Tibial nerve (tissue), 4 donors: Measurements from ENCODE around the gene ST6GALNAC5. TPM values are rescaled to one million over a fixed set of nuclear protein-coding genes. Genes with fewer than 3 reads are reported as not detected.

Source experiments
- DNase-seq, 2 donors: peaks; one replicate each; pipeline ENCODE4 v3.0.0-alpha.2; 2019; ENCODE audit warnings: low spot score in 2 of 2
- H3K27ac ChIP-seq, 4 donors: fragments of 200-600 bp; sonication (generic) in 3 of 4; one replicate each; pipeline ENCODE4 v1.5.1; 2017 to 2019; ENCODE audit warnings: mild to moderate bottlenecking in 1 of 4
- H3K27me3 ChIP-seq, 2 donors: fragments of 200-600 bp; sonication (generic) in 1 of 2; one replicate each; pipeline versions ENCODE4 v1.5.1 to v1.6.0; 2017 to 2019
- H3K36me3 ChIP-seq, 3 donors: fragments of 200-600 bp; sonication (generic); one replicate each; pipeline ENCODE4 v1.5.1; 2018 to 2019
- H3K4me1 ChIP-seq, 4 donors: fragments of 200-600 bp; sonication (generic) in 3 of 4; one replicate each; pipeline ENCODE4 v1.5.1; 2017 to 2019
- H3K4me3 ChIP-seq, 4 donors: fragments of 200-600 bp; sonication (generic) in 3 of 4; one replicate each; pipeline ENCODE4 v1.5.1; 2017 to 2019; ENCODE audit warnings: mild to moderate bottlenecking in 1 of 4, moderate library complexity in 1 of 4
- H3K9me3 ChIP-seq, 4 donors: fragments of 200-600 bp; sonication (generic) in 3 of 4; one replicate each; pipeline ENCODE4 v1.5.1; 2017 to 2019
- EP300 ChIP-seq, 2 donors: sonication (generic); formaldehyde crosslinking; IDR thresholded peaks; one replicate each; pipeline ENCODE4 v1.6.1; 2017; ENCODE audit warnings: antibody characterized with exemption in 2 of 2, mild to moderate bottlenecking in 1 of 2
- POLR2A ChIP-seq, 2 donors: fragments of 450-650 bp; IDR thresholded peaks; one replicate each; pipeline ENCODE4 v1.6.1; 2017; ENCODE audit warnings: antibody characterized with exemption in 2 of 2, mild to moderate bottlenecking in 2 of 2, moderate library complexity in 2 of 2
- WGBS, 2 donors: methylation state at CpG; one replicate each; pipeline ENCODE4 v1.1.5; 2018; 5-methylcytosine and 5-hydroxymethylcytosine counted together
- total RNA-seq, 4 donors: library from RNA; depleted of rRNA; stranded (reverse); fragments of >200 nt; gene quantifications; one replicate each; pipeline ENCODE4 v1.1.0, GENCODE V29; 2016
- TF ChIP-seq, protein P1 (sequence below), 5 experiments: fragments of 200-600 bp in 3 of 5; fragments of 450-650 bp in 2 of 5; sonication (generic) in 3 of 5; IDR thresholded peaks; one replicate each; pipeline ENCODE4 v1.5.1; 2016 to 2019; ENCODE audit warnings: antibody characterized with exemption in 5 of 5, mild to moderate bottlenecking in 3 of 5, moderate library complexity in 2 of 5

The ST6GALNAC5 gene
- total RNA-seq, 4 donors from 2014 or later = 10.6 to 57.2 (median 20.5) TPM

DNA sequence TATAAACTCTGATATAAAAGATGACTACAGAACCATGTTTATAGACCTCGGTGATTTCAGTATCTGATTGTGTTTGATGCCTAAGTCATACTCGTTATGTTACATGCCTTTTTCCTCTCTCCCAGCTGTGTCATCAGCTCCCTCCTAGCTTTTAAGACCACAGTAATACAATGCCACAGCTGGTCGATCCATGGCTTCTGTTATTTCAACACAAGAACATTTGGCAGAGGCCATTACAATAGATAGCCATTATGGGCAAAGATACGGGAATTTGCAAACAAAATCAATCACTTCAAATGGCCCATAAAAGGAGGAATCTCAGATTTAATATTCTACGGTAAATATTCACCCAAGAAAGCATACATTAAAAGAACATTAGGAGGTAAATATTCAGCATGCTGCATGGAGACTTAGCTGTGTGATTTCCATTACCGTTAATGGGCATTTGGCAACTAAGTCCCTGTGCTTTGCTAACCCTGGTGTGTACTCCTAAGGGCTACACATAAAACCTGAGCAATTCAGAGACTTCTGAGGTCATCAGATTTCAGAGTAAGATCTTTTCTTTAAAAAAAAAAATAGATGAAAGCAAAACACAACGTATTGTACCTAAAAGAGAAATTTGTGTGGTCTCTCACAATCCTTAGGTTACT is 198.5 kb downstream of the ST6GALNAC5 start:
- 74 to 80% methylated on average over 7 of the region's 7 CpGs for WGBS, 2 donors
- Histone ChIP-seq H3K4me3 (no peak overlapping the region), H3K27me3 (no peaks in the 10 kb centered on the region), H3K27ac (no peak overlapping the region), H3K36me3 (peaks cover 0 to 5% (median 0%) of the 10 kb centered on the region in 3 donors), H3K4me1 (no peaks in the 10 kb centered on the region), H3K9me3 (no peaks in the 10 kb centered on the region)
- DNase-seq = no peak
- TF ChIP-seq, protein P1, sequence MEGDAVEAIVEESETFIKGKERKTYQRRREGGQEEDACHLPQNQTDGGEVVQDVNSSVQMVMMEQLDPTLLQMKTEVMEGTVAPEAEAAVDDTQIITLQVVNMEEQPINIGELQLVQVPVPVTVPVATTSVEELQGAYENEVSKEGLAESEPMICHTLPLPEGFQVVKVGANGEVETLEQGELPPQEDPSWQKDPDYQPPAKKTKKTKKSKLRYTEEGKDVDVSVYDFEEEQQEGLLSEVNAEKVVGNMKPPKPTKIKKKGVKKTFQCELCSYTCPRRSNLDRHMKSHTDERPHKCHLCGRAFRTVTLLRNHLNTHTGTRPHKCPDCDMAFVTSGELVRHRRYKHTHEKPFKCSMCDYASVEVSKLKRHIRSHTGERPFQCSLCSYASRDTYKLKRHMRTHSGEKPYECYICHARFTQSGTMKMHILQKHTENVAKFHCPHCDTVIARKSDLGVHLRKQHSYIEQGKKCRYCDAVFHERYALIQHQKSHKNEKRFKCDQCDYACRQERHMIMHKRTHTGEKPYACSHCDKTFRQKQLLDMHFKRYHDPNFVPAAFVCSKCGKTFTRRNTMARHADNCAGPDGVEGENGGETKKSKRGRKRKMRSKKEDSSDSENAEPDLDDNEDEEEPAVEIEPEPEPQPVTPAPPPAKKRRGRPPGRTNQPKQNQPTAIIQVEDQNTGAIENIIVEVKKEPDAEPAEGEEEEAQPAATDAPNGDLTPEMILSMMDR (IDR thresholded peaks at IDR 0.05) = no peak
- TF ChIP-seq EP300 (IDR thresholded peaks at IDR 0.05) (no peak), POLR2A (IDR thresholded peaks at IDR 0.05) (no peak)

DNA sequence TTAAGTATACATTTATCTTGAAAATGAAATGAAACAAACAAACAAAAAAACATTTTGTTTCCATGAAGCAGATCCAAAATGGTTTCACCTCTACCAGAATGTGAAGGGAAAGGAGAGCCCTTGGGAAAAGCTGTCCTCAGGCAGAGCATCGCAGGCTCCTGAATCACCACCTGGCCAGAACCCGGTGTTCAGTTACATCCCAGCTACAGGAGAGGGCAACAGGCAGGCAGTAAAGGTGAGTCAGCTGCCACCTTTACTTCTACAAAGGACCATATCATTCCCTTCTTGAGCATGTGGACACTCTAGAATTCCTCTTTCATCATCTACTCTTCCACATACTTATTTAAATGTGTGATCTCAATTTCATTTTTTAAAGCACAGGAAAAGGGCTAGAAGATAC is 200.7 kb downstream of the ST6GALNAC5 start:
- no peaks in the 10 kb centered on the region for H3K27me3 ChIP-seq
- H3K9me3 ChIP-seq = no peaks in the 10 kb centered on the region
- no peak for DNase-seq
- 93 to 96% methylated on average over 2 of the region's 2 CpGs for WGBS, 2 donors
- H3K4me3 ChIP-seq = no peak overlapping the region
- H3K36me3 ChIP-seq = peaks cover 0 to 5% (median 0%) of the 10 kb centered on the region in 3 donors
- no peak overlapping the region for H3K27ac ChIP-seq
- TF ChIP-seq, protein P1 (IDR thresholded peaks at IDR 0.05) = no peak
- TF ChIP-seq POLR2A (IDR thresholded peaks at IDR 0.05) (no peak), EP300 (IDR thresholded peaks at IDR 0.05) (no peak)
- H3K4me1 ChIP-seq = no peaks in the 10 kb centered on the region

DNA sequence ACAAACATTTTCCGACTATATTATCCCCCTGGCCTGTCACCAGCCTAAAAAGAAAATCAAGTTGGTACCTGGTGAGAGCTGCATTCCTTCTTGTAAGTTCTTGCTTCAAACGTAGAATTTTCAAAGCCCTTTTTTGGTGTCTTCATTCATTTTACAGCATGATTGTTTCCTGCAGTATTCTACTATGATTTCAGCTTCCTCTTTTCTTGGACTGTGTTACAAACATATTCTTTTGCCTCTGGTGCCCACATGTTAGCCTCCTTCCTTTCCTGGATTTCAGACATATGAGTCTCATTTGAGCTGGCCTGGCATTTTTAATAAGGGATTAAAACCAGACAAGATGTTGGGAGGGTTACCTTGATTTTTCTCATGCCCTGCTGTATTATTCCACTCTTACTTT is 209.5 kb downstream of the ST6GALNAC5 start:
- Histone ChIP-seq H3K36me3 (peaks cover 0 to 5% (median 0%) of the 10 kb centered on the region in 3 donors), H3K9me3 (no peaks in the 10 kb centered on the region), H3K27me3 (no peaks in the 10 kb centered on the region), H3K4me1 (no peaks in the 10 kb centered on the region), H3K27ac (no peak overlapping the region), H3K4me3 (no peak overlapping the region)
- TF ChIP-seq, protein P1 (IDR thresholded peaks at IDR 0.05) = no peak
- TF ChIP-seq POLR2A (IDR thresholded peaks at IDR 0.05) (no peak), EP300 (IDR thresholded peaks at IDR 0.05) (no peak)
- no peak for DNase-seq
- WGBS, 2 donors = 53 to 70% methylated on average over 2 of the region's 2 CpGs

DNA sequence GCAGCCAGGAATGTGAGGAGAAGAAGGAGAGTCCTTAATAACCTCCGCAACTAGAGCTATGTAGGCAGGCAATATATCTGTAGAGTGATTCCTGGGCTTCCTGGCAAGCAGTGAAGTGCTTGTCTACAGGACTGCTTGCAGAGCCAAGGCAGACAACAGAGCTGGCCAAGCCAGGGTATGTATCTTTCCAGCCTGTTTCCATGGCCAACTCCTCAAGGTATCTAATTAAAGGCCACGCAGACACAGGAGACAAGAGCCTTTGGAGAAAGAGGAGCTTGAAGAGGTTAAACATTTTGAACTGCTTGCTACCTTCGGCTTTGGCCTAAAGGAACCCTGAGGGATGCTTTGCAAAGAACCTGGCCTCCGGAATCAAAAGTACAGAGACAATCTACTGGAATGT is 214.6 kb downstream of the ST6GALNAC5 start:
- peaks cover 0 to 36% (median 0%) of the 10 kb centered on the region in 3 donors for H3K36me3 ChIP-seq
- 65 to 68% methylated on average over 4 of the region's 4 CpGs for WGBS, 2 donors
- no peaks in the 10 kb centered on the region for H3K4me1 ChIP-seq
- TF ChIP-seq EP300 (IDR thresholded peaks at IDR 0.05) (no peak), POLR2A (IDR thresholded peaks at IDR 0.05) (no peak)
- TF ChIP-seq, protein P1 (IDR thresholded peaks at IDR 0.05) = no peak
- no peaks in the 10 kb centered on the region for H3K9me3 ChIP-seq
- no peak overlapping the region for H3K4me3 ChIP-seq
- H3K27me3 ChIP-seq = no peaks in the 10 kb centered on the region
- DNase-seq = no peak
- no peak overlapping the region for H3K27ac ChIP-seq

DNA sequence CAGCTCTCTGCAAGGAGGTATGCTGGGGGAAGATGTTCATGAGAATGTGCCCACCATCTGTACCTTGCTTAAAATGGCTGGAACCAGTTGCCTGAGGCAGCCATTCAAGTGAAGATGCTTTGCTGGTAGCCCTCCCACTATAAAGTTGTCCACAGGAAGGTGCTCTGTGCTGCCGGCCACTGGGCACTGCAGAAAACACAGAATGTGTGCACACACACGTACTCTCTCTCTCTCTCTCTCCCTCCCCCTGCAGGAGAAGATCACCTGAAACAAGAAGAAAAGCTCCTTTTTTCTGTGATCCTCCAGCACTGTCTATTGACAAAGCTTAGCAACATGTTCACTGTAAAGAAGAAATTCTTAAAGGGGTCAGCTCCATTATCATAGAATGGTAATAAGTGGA is 217.2 kb downstream of the ST6GALNAC5 start:
- no peak for TF ChIP-seq EP300 (IDR thresholded peaks at IDR 0.05)
- Histone ChIP-seq H3K36me3 (peaks cover 0 to 36% (median 0%) of the 10 kb centered on the region in 3 donors), H3K4me1 (no peaks in the 10 kb centered on the region), H3K9me3 (no peaks in the 10 kb centered on the region), H3K27ac (no peak overlapping the region), H3K4me3 (no peak overlapping the region), H3K27me3 (no peaks in the 10 kb centered on the region)
- WGBS, 2 donors = 55 to 78% methylated on average over 2 of the region's 2 CpGs
- DNase-seq = no peak
